Astrocyte of the spinal cord (primary cell): ENCODE results near the gene ADARB1.

Experiments
- DNase-seq: peaks from one replicate; pipeline ENCODE4 v3.0.0; 2011; ENCODE audit warnings: low read depth, low spot score
- H3K4me3 ChIP-seq: 2 replicates; pipeline ENCODE4 v1.5.1; 2011; ENCODE audit warnings: low read depth, mild to moderate bottlenecking, low read length, moderate library complexity
- in situ Hi-C: cut with HindIII; loops from 2 replicates; pipeline ENCODE4 v1.10.0; 2017; ENCODE audit warnings: low sequenced_read_pairs
- TF ChIP-seq, protein P1 (sequence below): IDR thresholded peaks from 2 replicates; pipeline ENCODE4 v1.5.1; 2012; ENCODE audit warnings: low read depth, mild to moderate bottlenecking, low read length, inconsistent platforms

ADARB1 gene

DNA sequence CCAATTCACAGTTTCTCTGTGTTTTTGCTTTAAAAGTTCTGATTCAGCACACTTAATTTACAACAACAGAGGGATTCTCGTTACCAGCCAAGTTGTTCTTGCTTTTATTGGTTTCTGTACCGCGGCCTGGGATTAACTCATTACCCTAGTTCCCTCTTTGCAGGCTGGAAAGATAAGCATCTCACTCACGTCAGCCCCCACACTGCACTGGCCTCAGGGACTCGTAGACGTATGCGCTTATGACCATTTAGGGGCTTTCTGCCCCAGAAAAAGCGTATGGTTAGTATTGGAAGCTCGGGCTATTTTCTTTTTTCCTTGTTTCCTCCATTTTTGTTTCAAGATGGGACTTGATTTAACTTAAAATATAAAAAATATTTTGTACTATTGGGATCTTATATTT, 137.3 kb downstream of the ADARB1 start:
- TF ChIP-seq, protein P1, sequence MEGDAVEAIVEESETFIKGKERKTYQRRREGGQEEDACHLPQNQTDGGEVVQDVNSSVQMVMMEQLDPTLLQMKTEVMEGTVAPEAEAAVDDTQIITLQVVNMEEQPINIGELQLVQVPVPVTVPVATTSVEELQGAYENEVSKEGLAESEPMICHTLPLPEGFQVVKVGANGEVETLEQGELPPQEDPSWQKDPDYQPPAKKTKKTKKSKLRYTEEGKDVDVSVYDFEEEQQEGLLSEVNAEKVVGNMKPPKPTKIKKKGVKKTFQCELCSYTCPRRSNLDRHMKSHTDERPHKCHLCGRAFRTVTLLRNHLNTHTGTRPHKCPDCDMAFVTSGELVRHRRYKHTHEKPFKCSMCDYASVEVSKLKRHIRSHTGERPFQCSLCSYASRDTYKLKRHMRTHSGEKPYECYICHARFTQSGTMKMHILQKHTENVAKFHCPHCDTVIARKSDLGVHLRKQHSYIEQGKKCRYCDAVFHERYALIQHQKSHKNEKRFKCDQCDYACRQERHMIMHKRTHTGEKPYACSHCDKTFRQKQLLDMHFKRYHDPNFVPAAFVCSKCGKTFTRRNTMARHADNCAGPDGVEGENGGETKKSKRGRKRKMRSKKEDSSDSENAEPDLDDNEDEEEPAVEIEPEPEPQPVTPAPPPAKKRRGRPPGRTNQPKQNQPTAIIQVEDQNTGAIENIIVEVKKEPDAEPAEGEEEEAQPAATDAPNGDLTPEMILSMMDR = no peak
- no peak for DNase-seq
- H3K4me3 ChIP-seq = no peak overlapping the region
- in situ Hi-C loops = no loop called here

DNA sequence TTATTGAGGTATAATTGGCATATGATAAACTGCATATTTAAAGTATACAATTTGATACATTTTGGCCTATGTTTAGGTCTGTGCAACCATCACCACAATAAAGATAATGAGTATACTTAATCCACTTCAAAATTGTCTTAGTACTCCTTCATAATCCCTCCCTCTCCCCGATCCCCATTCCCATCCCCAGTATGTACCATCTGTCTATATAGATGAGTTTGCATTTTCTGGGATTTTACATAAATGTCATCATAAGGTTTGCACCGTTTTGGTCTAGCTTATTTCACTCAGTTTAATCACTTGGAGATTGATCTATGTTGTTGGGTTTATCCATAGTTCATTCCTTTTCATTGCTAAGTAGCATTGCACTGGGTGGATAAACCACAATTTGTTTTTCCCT, 139.0 kb downstream of the ADARB1 start:
- H3K4me3 ChIP-seq = no peak overlapping the region
- DNase-seq = no peak
- in situ Hi-C loops = no loop called here
- TF ChIP-seq, protein P1 = no peak

DNA sequence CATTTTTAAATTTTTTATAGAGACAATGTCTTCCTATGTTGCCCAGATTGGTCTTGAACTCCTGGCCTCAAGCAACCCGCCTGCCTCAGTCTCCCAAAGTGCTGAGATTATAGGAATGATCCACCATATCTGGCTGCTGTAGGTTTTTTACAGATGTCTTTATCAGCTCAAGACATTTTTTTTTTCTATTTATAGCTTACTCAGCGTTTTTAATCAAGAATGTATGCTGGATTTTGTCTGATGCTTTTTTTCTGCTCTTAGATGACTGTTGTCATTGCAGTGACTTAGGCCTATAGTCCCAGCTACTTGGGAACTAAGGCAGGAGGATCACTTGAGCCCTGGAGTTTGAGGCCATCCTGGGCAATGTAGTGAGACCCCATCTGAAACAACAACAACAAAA, 140.8 kb downstream of the ADARB1 start:
- in situ Hi-C loops = no loop called here
- DNase-seq = no peak
- TF ChIP-seq, protein P1 = no peak
- H3K4me3 ChIP-seq = no peak overlapping the region

DNA sequence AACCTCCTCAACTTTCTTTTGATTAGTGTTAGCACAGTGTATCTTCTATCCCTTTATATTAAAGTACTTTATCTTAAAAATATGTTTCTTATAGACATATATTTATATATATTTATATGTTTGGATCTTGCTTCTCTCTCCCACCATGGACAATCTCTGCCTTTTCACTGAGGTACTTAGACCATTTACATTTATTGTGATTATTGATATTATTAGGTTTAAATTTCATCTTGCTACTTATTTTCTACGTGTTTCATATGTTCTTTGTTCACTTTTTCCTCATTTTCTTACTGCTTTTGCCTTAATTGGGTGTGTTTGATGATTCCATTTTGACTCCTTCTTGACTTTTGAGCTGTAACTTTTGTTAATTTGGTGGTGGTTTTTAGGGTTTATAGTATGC, 142.6 kb downstream of the ADARB1 start:
- no peak overlapping the region for H3K4me3 ChIP-seq
- in situ Hi-C loops = no loop called here
- TF ChIP-seq, protein P1 = no peak
- no peak for DNase-seq

DNA sequence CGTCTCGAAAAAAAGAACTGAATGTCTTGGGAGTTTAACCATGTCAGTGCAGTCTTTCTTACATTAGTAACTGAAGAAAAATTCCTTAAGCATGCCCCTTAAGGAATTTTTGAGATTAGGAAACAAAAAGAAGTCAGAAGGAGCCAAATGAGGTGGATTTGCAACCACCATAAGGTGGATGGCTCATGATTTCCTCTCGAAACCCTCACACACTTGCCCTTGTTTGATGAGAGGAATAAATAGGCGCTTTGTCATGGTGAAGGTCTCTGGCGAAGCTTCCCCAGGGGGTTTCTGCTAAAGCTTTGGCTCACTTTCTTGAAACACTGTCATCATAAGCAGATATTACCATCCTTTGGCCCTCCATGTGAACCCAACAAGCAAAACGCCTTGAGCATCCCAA, 145.1 kb downstream of the ADARB1 start:
- H3K4me3 ChIP-seq = no peak overlapping the region
- DNase-seq = no peak
- in situ Hi-C loops = no loop called here
- TF ChIP-seq, protein P1 = no peak

DNA sequence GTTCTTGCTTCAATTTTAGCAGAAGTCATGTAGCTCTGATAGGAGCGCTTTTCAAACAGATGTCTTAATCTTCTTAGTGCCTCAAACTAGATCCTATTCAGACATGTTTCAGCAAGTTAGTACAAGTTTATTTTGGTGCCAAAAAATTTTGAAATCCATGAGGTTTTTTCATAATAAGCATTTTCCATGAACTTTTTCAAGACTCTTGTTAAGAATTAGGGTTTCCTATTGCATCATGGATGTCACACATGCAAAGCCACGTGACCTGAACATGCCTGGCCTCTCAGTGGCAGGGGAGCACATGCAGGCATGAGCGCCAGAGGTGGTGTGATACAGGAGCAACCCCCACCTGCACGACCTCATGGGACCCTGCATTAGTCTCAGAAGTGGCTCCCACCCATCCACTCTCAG, 145.7 kb downstream of the ADARB1 start:
- no peak overlapping the region for H3K4me3 ChIP-seq
- in situ Hi-C loops = no loop called here
- DNase-seq = no peak
- TF ChIP-seq, protein P1 = no peak
